K562 (cell line): ENCODE results near the gene ITGAD. TPM values are rescaled to one million over a fixed set of nuclear protein-coding genes. Genes with fewer than 3 reads are reported as not detected.
A peak's percentile ranks its signal among the peaks of the same experiment; 100 is the strongest.

Experiments used
- GATA2 ChIP-seq: sonication (generic); formaldehyde crosslinking; IDR thresholded peaks from 2 replicates; pipeline ENCODE4 v1.4.0; 2020; ENCODE audit warnings: mild to moderate bottlenecking, missing genetic modification reagents
- GATAD2A ChIP-seq: fragments of 450-650 bp; IDR thresholded peaks from 2 replicates; pipeline ENCODE4 v1.6.1; 2017
- HDAC2 ChIP-seq: fragments of 450-650 bp; IDR thresholded peaks from 2 replicates; pipeline ENCODE4 v1.6.1; 2016; ENCODE audit warnings: mild to moderate bottlenecking
- JUNB ChIP-seq: fragments of 450-650 bp; formaldehyde crosslinking; conservative IDR thresholded peaks from 2 replicates; pipeline ENCODE4 v1.4.0; 2020; ENCODE audit warnings: mild to moderate bottlenecking
- MYNN ChIP-seq, 2 experiments: sonication (generic); formaldehyde crosslinking in 1 of 2; IDR thresholded peaks; 2 replicates each; pipeline versions ENCODE4 v1.5.0 to v1.6.1; 2016 to 2020; ENCODE audit warnings: antibody characterized with exemption in 1 of 2, missing genetic modification reagents in 1 of 2
- NCOA1 ChIP-seq: fragments of 450-650 bp; IDR thresholded peaks from 2 replicates; pipeline ENCODE4 v1.6.1; 2016; ENCODE audit warnings: low read depth
- NCOA2 ChIP-seq, 2 experiments: fragments of 450-650 bp; IDR thresholded peaks; 2 replicates each; pipeline ENCODE4 v1.6.1; 2018; ENCODE audit warnings: mild to moderate bottlenecking in 2 of 2, moderate library complexity in 1 of 2; ENCODE audit not compliant: partially characterized antibody in 2 of 2
- NFE2 ChIP-seq: IDR thresholded peaks from 2 replicates; pipeline ENCODE4 v1.6.1; 2014; ENCODE audit warnings: antibody characterized with exemption, low read depth
- RBM34 ChIP-seq: fragments of 200-400 bp; formaldehyde crosslinking; IDR thresholded peaks from 2 replicates; pipeline ENCODE4 v1.6.1; 2018; ENCODE audit warnings: low read length, borderline replicate concordance; ENCODE audit not compliant: insufficient read depth
- SMARCA4 ChIP-seq: fragments of 450-650 bp; IDR thresholded peaks from 2 replicates; pipeline ENCODE4 v1.6.1; 2016
- SUPT5H ChIP-seq: fragments of 450-650 bp; IDR thresholded peaks from 2 replicates; pipeline ENCODE4 v1.6.1; 2016
- TBL1XR1 ChIP-seq, 2 experiments: IDR thresholded peaks; 2 replicates each; pipeline ENCODE4 v1.6.1; 2012; ENCODE audit warnings: improper control_type of control experiment in 2 of 2, low read length in 2 of 2, mild to moderate bottlenecking in 1 of 2
- ZNF121 ChIP-seq: sonication (generic); formaldehyde crosslinking; conservative IDR thresholded peaks from 2 replicates; pipeline ENCODE4 v1.8.0; 2022; ENCODE audit warnings: missing genetic modification reagents
- ZNF133 ChIP-seq: fragments of 250-450 bp; sonication (Bioruptor Pico); IDR thresholded peaks from 2 replicates; pipeline ENCODE4 v1.4.0; 2020; ENCODE audit warnings: mild to moderate bottlenecking
- ZNF324 ChIP-seq: fragments of 250-450 bp; sonication (Bioruptor Pico); IDR thresholded peaks from 2 replicates; pipeline ENCODE4 v1.4.0; 2020; ENCODE audit warnings: mild to moderate bottlenecking
- ZNF695 ChIP-seq: fragments of 450-650 bp; formaldehyde crosslinking; IDR thresholded peaks from 2 replicates; pipeline ENCODE4 v1.4.0; 2020; ENCODE audit warnings: mild to moderate bottlenecking, moderate library complexity
- polyA plus RNA-seq, 8 experiments: library from polyadenylated mRNA; depleted of rRNA in 4 of 8; stranded (reverse) in 5 of 8; unstranded in 3 of 8; fragments of >200 nt; fragmentation: Nextera tagmentation in 2 of 8; fragmentation: Illumina TruSeq in 1 of 8; extraction: Ambion mirVana in 2 of 8; extraction: Trizol in 1 of 8; gene quantifications; 2 replicates each; pipeline versions ENCODE4 v1.2.1 to v1.2.3, GENCODE V29; 2011 to 2014; ENCODE audit warnings: inconsistent platforms in 1 of 8, missing spikeins in 1 of 8
- total RNA-seq, 7 experiments: library from RNA; depleted of rRNA in 6 of 7; stranded (reverse); fragments of >200 nt in 6 of 7; fragmentation: Illumina TruSeq in 2 of 7; extraction: Trizol in 2 of 7; gene quantifications; 2 replicates each; pipeline versions ENCODE4 v1.2.1 to v1.2.3, GENCODE V29; 2011 to 2021; ENCODE audit warnings: low replicate concordance in 1 of 7
- TF ChIP-seq, protein P1 (sequence below): fragments of 450-650 bp; formaldehyde crosslinking; conservative IDR thresholded peaks from 2 replicates; pipeline ENCODE4 v1.4.0; 2022; ENCODE audit warnings: mild to moderate bottlenecking, missing genetic modification characterization
- TF ChIP-seq, protein P2 (sequence below): sonication (generic); formaldehyde crosslinking; IDR thresholded peaks from 2 replicates; pipeline ENCODE4 v1.5.0; 2020; ENCODE audit warnings: missing genetic modification reagents
- TF ChIP-seq, protein P3 (sequence below), 2 experiments: fragments of 450-650 bp; conservative IDR thresholded peaks; 2 replicates each; pipeline ENCODE4 v1.6.1; 2017; ENCODE audit warnings: mild to moderate bottlenecking in 2 of 2, moderate library complexity in 2 of 2
- TF ChIP-seq, protein P4 (sequence below), 2 experiments: fragments of 450-650 bp in 1 of 2; sonication (generic) in 1 of 2; formaldehyde crosslinking in 1 of 2; IDR thresholded peaks in 1 of 2; conservative IDR thresholded peaks in 1 of 2; 2 replicates each; pipeline versions ENCODE4 v1.6.1 to v1.8.1; 2016 to 2023; ENCODE audit warnings: mild to moderate bottlenecking in 2 of 2, moderate library complexity in 2 of 2, inconsistent platforms in 1 of 2, missing genetic modification reagents in 1 of 2
- TF ChIP-seq, protein P5 (sequence below): sonication (generic); formaldehyde crosslinking; IDR thresholded peaks from 2 replicates; pipeline ENCODE4 v1.9.0; 2022; ENCODE audit warnings: mild to moderate bottlenecking, missing genetic modification reagents
- TF ChIP-seq, protein P6 (sequence below): fragments of 200-800 bp; sonication (Bioruptor generic); IDR thresholded peaks from 2 replicates; pipeline ENCODE4 v1.6.1; 2017; ENCODE audit warnings: missing genetic modification characterization, missing compliant biosample characterization

Gene ITGAD
- total and polyA plus RNA-seq, 9 of the 15 experiments (the other 6 are each of a cell fraction or from before 2014, with no cell fraction given) = not detected

DNA sequence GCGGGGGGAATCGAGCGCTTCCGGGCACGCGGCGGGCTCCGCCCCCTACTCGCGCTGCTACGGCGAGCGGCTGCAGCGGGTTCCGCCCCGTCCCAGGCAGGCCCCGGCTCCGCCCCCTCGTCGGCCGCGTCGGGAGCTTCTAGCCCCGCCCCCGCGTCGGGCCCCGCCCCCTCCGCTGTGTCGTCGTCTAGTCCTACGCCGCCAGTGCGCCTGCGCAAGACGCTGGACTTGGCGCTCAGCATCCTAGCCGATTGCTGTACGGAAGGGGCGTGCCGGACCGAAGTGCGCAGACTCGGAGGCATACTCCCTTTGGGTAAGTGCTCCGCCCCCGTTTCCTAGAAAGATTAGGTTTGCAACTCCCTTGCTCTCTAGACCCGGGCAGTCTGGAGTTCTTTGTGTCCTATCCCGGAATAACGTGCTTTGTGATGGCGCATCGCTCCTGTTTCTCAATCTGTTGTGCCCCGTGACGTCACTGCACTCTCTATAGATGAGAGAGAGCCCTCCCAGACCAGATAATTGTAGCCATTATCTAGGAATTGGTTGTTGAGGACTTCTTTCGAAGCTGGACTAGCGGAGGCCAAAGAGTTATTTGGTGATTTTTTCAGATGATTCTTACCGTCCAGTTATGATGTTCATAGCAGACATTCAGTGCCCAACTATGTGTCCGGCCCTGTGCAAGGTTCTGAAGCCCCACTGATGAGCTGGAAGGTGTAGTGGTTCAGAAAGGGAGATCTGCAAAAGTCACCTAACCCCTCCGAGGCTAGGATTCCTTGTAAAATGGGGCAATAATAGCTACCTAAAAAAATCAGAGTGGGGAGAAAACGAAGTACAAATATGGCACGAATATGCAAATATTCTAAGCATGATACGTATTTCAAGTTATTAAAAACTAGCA lies 66.8 kb downstream of the ITGAD start (continued):
- TF ChIP-seq, protein P1, sequence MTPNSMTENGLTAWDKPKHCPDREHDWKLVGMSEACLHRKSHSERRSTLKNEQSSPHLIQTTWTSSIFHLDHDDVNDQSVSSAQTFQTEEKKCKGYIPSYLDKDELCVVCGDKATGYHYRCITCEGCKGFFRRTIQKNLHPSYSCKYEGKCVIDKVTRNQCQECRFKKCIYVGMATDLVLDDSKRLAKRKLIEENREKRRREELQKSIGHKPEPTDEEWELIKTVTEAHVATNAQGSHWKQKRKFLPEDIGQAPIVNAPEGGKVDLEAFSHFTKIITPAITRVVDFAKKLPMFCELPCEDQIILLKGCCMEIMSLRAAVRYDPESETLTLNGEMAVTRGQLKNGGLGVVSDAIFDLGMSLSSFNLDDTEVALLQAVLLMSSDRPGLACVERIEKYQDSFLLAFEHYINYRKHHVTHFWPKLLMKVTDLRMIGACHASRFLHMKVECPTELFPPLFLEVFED = no peak
- TF ChIP-seq ZNF121 (CRISPR knock-in tag) = no peak
- no peak for TF ChIP-seq NFE2
- TF ChIP-seq ZNF133 (CRISPR knock-in tag) = no peak
- no peak for TF ChIP-seq MYNN (IDR thresholded peaks at IDR 0.05)
- TF ChIP-seq MYNN (CRISPR knock-in tag; IDR thresholded peaks at IDR 0.05) = no peak
- TF ChIP-seq SMARCA4 = no peak; the same call in 1 of the 2 replicates
- no peak for TF ChIP-seq GATA2 (CRISPR knock-in tag)
- TF ChIP-seq RBM34 = no peak
- TF ChIP-seq NCOA1 = no peak
- TF ChIP-seq GATAD2A = no peak
- TF ChIP-seq, protein P2, sequence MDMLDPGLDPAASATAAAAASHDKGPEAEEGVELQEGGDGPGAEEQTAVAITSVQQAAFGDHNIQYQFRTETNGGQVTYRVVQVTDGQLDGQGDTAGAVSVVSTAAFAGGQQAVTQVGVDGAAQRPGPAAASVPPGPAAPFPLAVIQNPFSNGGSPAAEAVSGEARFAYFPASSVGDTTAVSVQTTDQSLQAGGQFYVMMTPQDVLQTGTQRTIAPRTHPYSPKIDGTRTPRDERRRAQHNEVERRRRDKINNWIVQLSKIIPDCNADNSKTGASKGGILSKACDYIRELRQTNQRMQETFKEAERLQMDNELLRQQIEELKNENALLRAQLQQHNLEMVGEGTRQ (CRISPR knock-in tag) = no peak
- TF ChIP-seq ZNF695 (CRISPR knock-in tag) = no peak
- TF ChIP-seq, protein P3, sequence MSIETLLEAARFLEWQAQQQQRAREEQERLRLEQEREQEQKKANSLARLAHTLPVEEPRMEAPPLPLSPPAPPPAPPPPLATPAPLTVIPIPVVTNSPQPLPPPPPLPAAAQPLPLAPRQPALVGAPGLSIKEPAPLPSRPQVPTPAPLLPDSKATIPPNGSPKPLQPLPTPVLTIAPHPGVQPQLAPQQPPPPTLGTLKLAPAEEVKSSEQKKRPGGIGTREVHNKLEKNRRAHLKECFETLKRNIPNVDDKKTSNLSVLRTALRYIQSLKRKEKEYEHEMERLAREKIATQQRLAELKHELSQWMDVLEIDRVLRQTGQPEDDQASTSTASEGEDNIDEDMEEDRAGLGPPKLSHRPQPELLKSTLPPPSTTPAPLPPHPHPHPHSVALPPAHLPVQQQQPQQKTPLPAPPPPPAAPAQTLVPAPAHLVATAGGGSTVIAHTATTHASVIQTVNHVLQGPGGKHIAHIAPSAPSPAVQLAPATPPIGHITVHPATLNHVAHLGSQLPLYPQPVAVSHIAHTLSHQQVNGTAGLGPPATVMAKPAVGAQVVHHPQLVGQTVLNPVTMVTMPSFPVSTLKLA (conservative IDR thresholded peaks at IDR 0.05) = no peak; a peak in 1 of 4 replicates
- no peak for TF ChIP-seq JUNB
- no peak for TF ChIP-seq ZNF324 (CRISPR knock-in tag)
- TF ChIP-seq SUPT5H = no peak
- TF ChIP-seq, protein P4, sequence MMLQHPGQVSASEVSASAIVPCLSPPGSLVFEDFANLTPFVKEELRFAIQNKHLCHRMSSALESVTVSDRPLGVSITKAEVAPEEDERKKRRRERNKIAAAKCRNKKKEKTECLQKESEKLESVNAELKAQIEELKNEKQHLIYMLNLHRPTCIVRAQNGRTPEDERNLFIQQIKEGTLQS (IDR thresholded peaks at IDR 0.05) = peak; percentile 78
- TF ChIP-seq, protein P4 (CRISPR knock-in tag; conservative IDR thresholded peaks at IDR 0.05) = no peak
- no peak for TF ChIP-seq NCOA2 (IDR thresholded peaks at IDR 0.05; ENCODE audit: partially characterized antibody in 2 of 2)
- TF ChIP-seq, protein P5, sequence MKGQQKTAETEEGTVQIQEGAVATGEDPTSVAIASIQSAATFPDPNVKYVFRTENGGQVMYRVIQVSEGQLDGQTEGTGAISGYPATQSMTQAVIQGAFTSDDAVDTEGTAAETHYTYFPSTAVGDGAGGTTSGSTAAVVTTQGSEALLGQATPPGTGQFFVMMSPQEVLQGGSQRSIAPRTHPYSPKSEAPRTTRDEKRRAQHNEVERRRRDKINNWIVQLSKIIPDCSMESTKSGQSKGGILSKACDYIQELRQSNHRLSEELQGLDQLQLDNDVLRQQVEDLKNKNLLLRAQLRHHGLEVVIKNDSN = no peak
- TF ChIP-seq, protein P6, sequence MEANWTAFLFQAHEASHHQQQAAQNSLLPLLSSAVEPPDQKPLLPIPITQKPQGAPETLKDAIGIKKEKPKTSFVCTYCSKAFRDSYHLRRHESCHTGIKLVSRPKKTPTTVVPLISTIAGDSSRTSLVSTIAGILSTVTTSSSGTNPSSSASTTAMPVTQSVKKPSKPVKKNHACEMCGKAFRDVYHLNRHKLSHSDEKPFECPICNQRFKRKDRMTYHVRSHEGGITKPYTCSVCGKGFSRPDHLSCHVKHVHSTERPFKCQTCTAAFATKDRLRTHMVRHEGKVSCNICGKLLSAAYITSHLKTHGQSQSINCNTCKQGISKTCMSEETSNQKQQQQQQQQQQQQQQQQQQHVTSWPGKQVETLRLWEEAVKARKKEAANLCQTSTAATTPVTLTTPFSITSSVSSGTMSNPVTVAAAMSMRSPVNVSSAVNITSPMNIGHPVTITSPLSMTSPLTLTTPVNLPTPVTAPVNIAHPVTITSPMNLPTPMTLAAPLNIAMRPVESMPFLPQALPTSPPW = peak; percentile 10
- TF ChIP-seq HDAC2 = no peak
- no peak for TF ChIP-seq TBL1XR1 (IDR thresholded peaks at IDR 0.05; ENCODE audit: low read length in 2 of 2)
